ENCODE results near the gene COL15A1. TPM values are rescaled to one million over a fixed set of nuclear protein-coding genes. Genes with fewer than 3 reads are reported as not detected.

Gene COL15A1
- total RNA-seq, 1 experiment from 2014 or later = not detected

GRCh38 chr9:99024959-99025358 lies 81.3 kb downstream of the COL15A1 start:
- no peak overlapping the region for H3K4me3 Mint-ChIP-seq
- H3K9me3 ChIP-seq (ENCODE audit: control insufficient read depth, low read depth, low read length) = no peaks in the 10 kb centered on the region
- H3K18ac ChIP-seq (ENCODE audit: insufficient read length, low read depth, low read length) = no peak overlapping the region
- no peak overlapping the region for H4K8ac ChIP-seq (replicated peaks; ENCODE audit: insufficient read length, low read depth, low read length)
- H3K23ac ChIP-seq (ENCODE audit: insufficient read length, low read depth, low read length) = no peak overlapping the region
- H3T11ph ChIP-seq (ENCODE audit: low read length) = no peak overlapping the region
- no peaks in the 10 kb centered on the region; a peak in 1 of 7 replicates for H3K36me3 Mint-ChIP-seq (ENCODE audit: insufficient read depth in 1 of 3, low read depth in 3 of 3)
- no peak for DNase-seq
- H3K27me3 Mint-ChIP-seq (ENCODE audit: low read depth) = peaks cover 12% of the 10 kb centered on the region
- H4K5ac ChIP-seq (ENCODE audit: insufficient read length, low read depth, low read length) = no peak overlapping the region
- H2BK5ac ChIP-seq (ENCODE audit: insufficient read length, low read length) = no peak overlapping the region
- H4K20me1 ChIP-seq (ENCODE audit: control insufficient read depth, insufficient read depth, insufficient read length) = no peaks in the 10 kb centered on the region
- peaks cover 4 to 5% of the 10 kb centered on the region in 2 experiments; a peak in 1 of 4 replicates for H3K4me1 Mint-ChIP-seq
- H3K4me1 ChIP-seq (ENCODE audit: insufficient read depth, low read length) = no peaks in the 10 kb centered on the region
- H2AFZ ChIP-seq (ENCODE audit: low read length) = no peak overlapping the region
- no peak overlapping the region for H3K4me2 ChIP-seq (ENCODE audit: insufficient read depth, insufficient read length, low read length)
- H3K27ac ChIP-seq (ENCODE audit: insufficient read length, low read depth, low read length) = no peak overlapping the region
- H3K79me1 ChIP-seq (ENCODE audit: insufficient read depth, low read depth, low read length, poor library complexity, severe bottlenecking) = no peaks in the 10 kb centered on the region
- H3K56ac ChIP-seq (ENCODE audit: insufficient read length, low read depth, low read length) = no peak overlapping the region
- H2BK12ac ChIP-seq (ENCODE audit: insufficient read length, low read depth, low read length) = no peak overlapping the region
- no peak overlapping the region for H3K4ac ChIP-seq (ENCODE audit: low read depth, low read length)
- H3K27ac Mint-ChIP-seq = no peak overlapping the region
- H2AK5ac ChIP-seq (ENCODE audit: insufficient read length, low read length) = no peak overlapping the region
- no peak overlapping the region for H2BK120ac ChIP-seq (ENCODE audit: low read depth, low read length, poor library complexity, severe bottlenecking)
- H3K9ac ChIP-seq (ENCODE audit: extremely low read depth, insufficient read length, low read length) = no peak overlapping the region
- no CpG with 5 or more reads among the region's 6 CpGs for WGBS (ENCODE audit: extremely low coverage, insufficient read length, low lambda C conversion rate)
- no peak overlapping the region for H2BK15ac ChIP-seq (ENCODE audit: low read depth, low read length)
- H3K23me2 ChIP-seq (ENCODE audit: insufficient read length, low read depth, low read length, poor library complexity, severe bottlenecking) = no peaks in the 10 kb centered on the region
- 0 out of 5 replicates have a peak, but pooled peaks cover 0 to 2% of the 10 kb centered on the region in 2 experiments for H3K9me3 Mint-ChIP-seq
- no peak overlapping the region for H2BK20ac ChIP-seq (ENCODE audit: low read depth, low read length, poor library complexity, severe bottlenecking)
- no peaks in the 10 kb centered on the region for H3K27me3 ChIP-seq (ENCODE audit: insufficient read depth, low read length)
- no peak overlapping the region for H4K91ac ChIP-seq (ENCODE audit: insufficient read length, low read depth, low read length)
- H3K79me2 ChIP-seq (ENCODE audit: insufficient read depth, low read length) = no peaks in the 10 kb centered on the region
- no peak for TF ChIP-seq CTCF (conservative IDR thresholded peaks at IDR 0.05)
- no peak overlapping the region for H3K14ac ChIP-seq (ENCODE audit: insufficient read depth, low read length)
